ENCODE measurements around the gene KCNQ5. TPM values are rescaled to one million over a fixed set of nuclear protein-coding genes. Genes with fewer than 3 reads are reported as not detected.

The KCNQ5 gene
- total RNA-seq, 1 experiment from 2014 or later, result not detected

GRCh38 chr6:72828904-72829303, 207.0 kb downstream of the KCNQ5 start:
- no peak for DNase-seq
- Histone ChIP-seq H3K27me3 (no peaks in the 10 kb centered on the region), H3K36me3 (no peaks in the 10 kb centered on the region), H3K4me1 (no peaks in the 10 kb centered on the region), H3K9me3 (replicated peaks) (no peaks in the 10 kb centered on the region), H3K27ac (no peak overlapping the region), H3K4me3 (no peak overlapping the region)

- Histone ChIP-seq H3K27me3 (no peaks in the 10 kb centered on the region), H3K4me1 (no peaks in the 10 kb centered on the region), H3K36me3 (no peaks in the 10 kb centered on the region), H3K27ac (no peak overlapping the region), H3K9me3 (replicated peaks) (no peaks in the 10 kb centered on the region), H3K4me3 (no peak overlapping the region)
- DNase-seq, result no peak
Observed at GRCh38 chr6:72832271-72832670, 210.4 kb downstream of the KCNQ5 start.

- no peak overlapping the region for H3K27ac ChIP-seq
- H3K4me1 ChIP-seq, result no peaks in the 10 kb centered on the region
- no peaks in the 10 kb centered on the region for H3K36me3 ChIP-seq
- DNase-seq, result no peak
- no peaks in the 10 kb centered on the region for H3K9me3 ChIP-seq (replicated peaks)
- no peaks in the 10 kb centered on the region for H3K27me3 ChIP-seq
- no peak overlapping the region for H3K4me3 ChIP-seq
Observed at GRCh38 chr6:72835749-72836148, 213.9 kb downstream of the KCNQ5 start.

- no peak for DNase-seq
- Histone ChIP-seq H3K9me3 (replicated peaks) (no peaks in the 10 kb centered on the region), H3K27me3 (no peaks in the 10 kb centered on the region), H3K4me1 (no peaks in the 10 kb centered on the region), H3K27ac (no peak overlapping the region), H3K4me3 (no peak overlapping the region), H3K36me3 (no peaks in the 10 kb centered on the region)
Observed at GRCh38 chr6:72836971-72837370, 215.1 kb downstream of the KCNQ5 start.

- H3K4me1 ChIP-seq, result no peaks in the 10 kb centered on the region
- H3K9me3 ChIP-seq (replicated peaks), result no peaks in the 10 kb centered on the region
Observed at GRCh38 chr6:72841195-72841594, 219.3 kb downstream of the KCNQ5 start.

GRCh38 chr6:72842140-72842539, 220.3 kb downstream of the KCNQ5 start:
- Histone ChIP-seq H3K27ac (no peak overlapping the region), H3K27me3 (no peaks in the 10 kb centered on the region), H3K36me3 (no peaks in the 10 kb centered on the region), H3K9me3 (replicated peaks) (no peaks in the 10 kb centered on the region), H3K4me1 (no peaks in the 10 kb centered on the region), H3K4me3 (no peak overlapping the region)
- no peak for DNase-seq

More at GRCh38 chr6:72841195-72841594, 219.3 kb downstream of the KCNQ5 start:
- no peaks in the 10 kb centered on the region for H3K27me3 ChIP-seq
- H3K36me3 ChIP-seq, result no peaks in the 10 kb centered on the region
- no peak overlapping the region for H3K4me3 ChIP-seq
- no peak overlapping the region for H3K27ac ChIP-seq
- DNase-seq, result no peak

GRCh38 chr6:72844614-72845013, 222.8 kb downstream of the KCNQ5 start:
- DNase-seq, result no peak
- no peaks in the 10 kb centered on the region for H3K36me3 ChIP-seq
- no peaks in the 10 kb centered on the region for H3K9me3 ChIP-seq (replicated peaks)
- H3K27me3 ChIP-seq, result no peaks in the 10 kb centered on the region
- H3K4me1 ChIP-seq, result no peaks in the 10 kb centered on the region
- H3K27ac ChIP-seq, result no peak overlapping the region
- no peak overlapping the region for H3K4me3 ChIP-seq

- Histone ChIP-seq H3K4me3 (no peak overlapping the region), H3K9me3 (replicated peaks) (no peaks in the 10 kb centered on the region), H3K27ac (no peak overlapping the region), H3K36me3 (no peaks in the 10 kb centered on the region), H3K27me3 (no peaks in the 10 kb centered on the region), H3K4me1 (no peaks in the 10 kb centered on the region)
- DNase-seq, result no peak
Observed at GRCh38 chr6:72849346-72849745, 227.5 kb downstream of the KCNQ5 start.

GRCh38 chr6:72850040-72850439, 228.2 kb downstream of the KCNQ5 start:
- no peak overlapping the region for H3K27ac ChIP-seq
- no peaks in the 10 kb centered on the region for H3K9me3 ChIP-seq (replicated peaks)
- no peaks in the 10 kb centered on the region for H3K36me3 ChIP-seq
- H3K27me3 ChIP-seq, result no peaks in the 10 kb centered on the region
- H3K4me3 ChIP-seq, result no peak overlapping the region
- H3K4me1 ChIP-seq, result no peaks in the 10 kb centered on the region
- no peak for DNase-seq

- Histone ChIP-seq H3K27ac (no peak overlapping the region), H3K27me3 (no peaks in the 10 kb centered on the region), H3K9me3 (replicated peaks) (no peaks in the 10 kb centered on the region), H3K4me3 (no peak overlapping the region), H3K4me1 (no peaks in the 10 kb centered on the region), H3K36me3 (no peaks in the 10 kb centered on the region)
- no peak for DNase-seq
Observed at GRCh38 chr6:72850469-72850868, 228.6 kb downstream of the KCNQ5 start.

- Histone ChIP-seq H3K4me3 (no peak overlapping the region), H3K9me3 (replicated peaks) (no peaks in the 10 kb centered on the region), H3K27me3 (no peaks in the 10 kb centered on the region), H3K36me3 (no peaks in the 10 kb centered on the region), H3K4me1 (no peaks in the 10 kb centered on the region), H3K27ac (no peak overlapping the region)
- no peak for DNase-seq
Observed at GRCh38 chr6:72855471-72855870, 233.6 kb downstream of the KCNQ5 start.

GRCh38 chr6:72856801-72857200, 234.9 kb downstream of the KCNQ5 start:
- DNase-seq, result no peak
- Histone ChIP-seq H3K4me3 (no peak overlapping the region), H3K27me3 (no peaks in the 10 kb centered on the region), H3K9me3 (replicated peaks) (no peaks in the 10 kb centered on the region), H3K4me1 (no peaks in the 10 kb centered on the region), H3K36me3 (no peaks in the 10 kb centered on the region), H3K27ac (no peak overlapping the region)

- no peak for DNase-seq
- H3K4me3 ChIP-seq, result no peak overlapping the region
- H3K27me3 ChIP-seq, result no peaks in the 10 kb centered on the region
- H3K9me3 ChIP-seq (replicated peaks), result no peaks in the 10 kb centered on the region
- no peak overlapping the region for H3K27ac ChIP-seq
- no peaks in the 10 kb centered on the region for H3K4me1 ChIP-seq
- H3K36me3 ChIP-seq, result no peaks in the 10 kb centered on the region
Observed at GRCh38 chr6:72857791-72858585, 236.1 kb downstream of the KCNQ5 start.

- Histone ChIP-seq H3K27ac (no peak overlapping the region), H3K36me3 (no peaks in the 10 kb centered on the region), H3K27me3 (no peaks in the 10 kb centered on the region), H3K4me3 (no peak overlapping the region), H3K9me3 (replicated peaks) (no peaks in the 10 kb centered on the region), H3K4me1 (no peaks in the 10 kb centered on the region)
- DNase-seq, result no peak
Observed at GRCh38 chr6:72861059-72861458, 239.2 kb downstream of the KCNQ5 start.

- H3K9me3 ChIP-seq (replicated peaks), result no peaks in the 10 kb centered on the region
- H3K4me1 ChIP-seq, result no peaks in the 10 kb centered on the region
- H3K27ac ChIP-seq, result no peak overlapping the region
- H3K27me3 ChIP-seq, result no peaks in the 10 kb centered on the region
- no peak for DNase-seq
- H3K36me3 ChIP-seq, result no peaks in the 10 kb centered on the region
- H3K4me3 ChIP-seq, result no peak overlapping the region
Observed at GRCh38 chr6:72861935-72862432, 240.1 kb downstream of the KCNQ5 start.

GRCh38 chr6:72863131-72863530, 241.3 kb downstream of the KCNQ5 start:
- Histone ChIP-seq H3K27ac (no peak overlapping the region), H3K36me3 (no peaks in the 10 kb centered on the region), H3K27me3 (no peaks in the 10 kb centered on the region), H3K9me3 (replicated peaks) (no peaks in the 10 kb centered on the region), H3K4me3 (no peak overlapping the region), H3K4me1 (no peaks in the 10 kb centered on the region)
- no peak for DNase-seq
